Endothelial cell of umbilical vein (primary cell): ENCODE measurements around the gene N4BP2. TPM values are rescaled to one million over a fixed set of nuclear protein-coding genes. Genes with fewer than 3 reads are reported as not detected.

ENCODE experiments used
- BruUV-seq: library from RNA; stranded (reverse); fragments of 400-500 nt; replicated peaks from 2 replicates; lab custom pipeline; 2021; lab: Mats Ljungman, UMichigan
- CTCF ChIA-PET: fragments of 300-600, 350-600 bp; sonication (Branson Sonifier 250); formaldehyde crosslinking; loops from one replicate; lab custom pipeline; 2021; ENCODE audit warnings: antibody characterized with exemption, inconsistent platforms; lab: Charles Lee
- POLR2A ChIA-PET: fragments of 300-600, 350-600 bp; sonication (Branson Sonifier 250); formaldehyde crosslinking; loops from one replicate; lab custom pipeline; 2021; ENCODE audit warnings: antibody characterized with exemption, inconsistent platforms; lab: Charles Lee
- DNase-seq: peaks from one replicate; pipeline ENCODE4 v3.0.0-alpha.2; 2011; ENCODE audit warnings: low read depth, low spot score
- FAIRE-seq: peaks from 2 replicates; lab custom pipeline; 2011; peaks lifted over from hg19 to GRCh38; lab: Jason Lieb, UNC
- H2AFZ ChIP-seq: 2 replicates; pipeline ENCODE4 v1.6.0; 2012; ENCODE audit warnings: low read depth, low read length, control low read depth, inconsistent platforms
- H3K27ac ChIP-seq: 2 replicates; pipeline ENCODE4 v1.5.1; 2011; ENCODE audit warnings: low read depth, mild to moderate bottlenecking, control low read depth, low read length, moderate library complexity; ENCODE audit not compliant: insufficient read depth
- H3K27me3 ChIP-seq, 2 experiments: 2 replicates each; pipeline versions ENCODE4 v1.6.0 to v1.6.1; 2011; ENCODE audit warnings: low read length in 2 of 2, mixed read lengths in 1 of 2; ENCODE audit not compliant: control insufficient read depth in 2 of 2, insufficient read depth in 2 of 2
- H3K36me3 ChIP-seq, 2 experiments: 2 replicates in 1 of 2; 3 replicates in 1 of 2; pipeline ENCODE4 v1.5.1; 2011; ENCODE audit warnings: low read length in 2 of 2, mild to moderate bottlenecking in 1 of 2, moderate library complexity in 1 of 2; ENCODE audit not compliant: control insufficient read depth in 2 of 2, insufficient read depth in 2 of 2; ENCODE audit errors: extremely low read depth in 1 of 2
- H3K4me1 ChIP-seq: 3 replicates; pipeline ENCODE4 v1.5.1; 2011; ENCODE audit warnings: mild to moderate bottlenecking, low read length; ENCODE audit not compliant: control insufficient read depth, insufficient read depth; ENCODE audit errors: extremely low read depth
- H3K4me2 ChIP-seq: 2 replicates; pipeline ENCODE4 v1.6.1; 2011; ENCODE audit warnings: low read length, control low read depth, mixed read lengths; ENCODE audit not compliant: insufficient read depth
- H3K4me3 ChIP-seq, 3 experiments: fragments of 200-600 bp in 1 of 3; sonication (generic), shearing (Covaris generic) in 1 of 3; replicated peaks in 1 of 3; 2 replicates each; pipeline ENCODE4 v1.5.1; 2011 to 2016; ENCODE audit warnings: control low read depth in 3 of 3, low read length in 3 of 3, mild to moderate bottlenecking in 2 of 3, inconsistent platforms in 1 of 3, low read depth in 1 of 3, moderate library complexity in 1 of 3; ENCODE audit not compliant: insufficient read depth in 1 of 3
- H3K79me2 ChIP-seq: 2 replicates; pipeline ENCODE4 v1.6.0; 2012; ENCODE audit warnings: low read length, inconsistent platforms; ENCODE audit not compliant: control insufficient read depth, insufficient read depth
- H3K9ac ChIP-seq: replicated peaks from 2 replicates; pipeline ENCODE3; 2011; ENCODE audit warnings: low read length, control low read depth; ENCODE audit not compliant: insufficient read depth; ENCODE audit errors: extremely low read depth
- H3K9me1 ChIP-seq: replicated peaks from 3 replicates; pipeline ENCODE4 v1.6.0; 2011; ENCODE audit warnings: mild to moderate bottlenecking, low read length; ENCODE audit not compliant: control insufficient read depth, insufficient read depth; ENCODE audit errors: extremely low read depth
- H3K9me3 ChIP-seq: replicated peaks from 2 replicates; pipeline ENCODE4 v1.5.1; 2012; ENCODE audit warnings: low read length, inconsistent platforms; ENCODE audit not compliant: control insufficient read depth, insufficient read depth
- H4K20me1 ChIP-seq: replicated peaks from 2 replicates; pipeline ENCODE3; 2011; ENCODE audit warnings: mild to moderate bottlenecking, low read length; ENCODE audit not compliant: control insufficient read depth, insufficient read depth; ENCODE audit errors: extremely low read depth
- EZH2 ChIP-seq: IDR thresholded peaks from 2 replicates; pipeline ENCODE4 v1.6.1; 2012; ENCODE audit warnings: borderline replicate concordance, low read depth, mild to moderate bottlenecking, moderate library complexity, low read length, inconsistent platforms; ENCODE audit not compliant: severe bottlenecking
- FOS ChIP-seq: IDR thresholded peaks from 2 replicates; pipeline ENCODE4 v1.6.1; 2011; ENCODE audit warnings: mild to moderate bottlenecking, low read length, moderate library complexity, borderline replicate concordance; ENCODE audit not compliant: insufficient read depth
- GATA2 ChIP-seq: IDR thresholded peaks from 2 replicates; pipeline ENCODE4 v1.7.0; 2011; ENCODE audit warnings: low read depth, mild to moderate bottlenecking, moderate library complexity, mixed read lengths, low read length; ENCODE audit not compliant: insufficient read length, insufficient read depth
- JUN ChIP-seq: IDR thresholded peaks from 2 replicates; pipeline ENCODE4 v1.6.1; 2011; ENCODE audit warnings: borderline replicate concordance, low read depth; ENCODE audit not compliant: insufficient read length, insufficient read depth
- MYC ChIP-seq: IDR thresholded peaks from one replicate; pipeline ENCODE4 v1.6.1; 2011; ENCODE audit warnings: mild to moderate bottlenecking, low read depth, low read length
- POLR2A ChIP-seq: IDR thresholded peaks from 2 replicates; pipeline ENCODE4 v1.6.1; 2012; ENCODE audit warnings: low read depth, mild to moderate bottlenecking, control low read depth, low read length
- POLR2AphosphoS5 ChIP-seq: IDR thresholded peaks from 2 replicates; pipeline ENCODE4 v1.6.1; 2012; ENCODE audit warnings: low read depth, mild to moderate bottlenecking, control low read depth, low read length, moderate library complexity; ENCODE audit not compliant: insufficient read depth
- dilution Hi-C: fragments of 300-500 bp; cut with MboI; formaldehyde crosslinking; loops from one replicate; pipeline ENCODE4 v1.15.0; 2019; ENCODE audit warnings: low sequenced_read_pairs; ENCODE audit not compliant: extremely low pct_ligation_motif_present
- intact Hi-C: fragments of 100-400 bp; cut with micrococcal nuclease; formaldehyde crosslinking; loops from one replicate; pipeline ENCODE4 v1.10.0; 2022
- polyA plus RNA-seq, 4 experiments: library from polyadenylated mRNA; depleted of rRNA in 3 of 4; stranded (reverse) in 3 of 4; unstranded in 1 of 4; fragments of >200 nt; gene quantifications; 2 replicates each; pipeline versions ENCODE4 v1.2.1 to v1.2.3, GENCODE V29; 2011 to 2012; ENCODE audit warnings: missing spikeins in 1 of 4
- total RNA-seq: library from RNA; stranded (reverse); gene quantifications from 2 replicates; pipeline ENCODE4 v1.2.3, GENCODE V29; 2021
- TF ChIP-seq, protein P1 (sequence below), 2 donors: IDR thresholded peaks; 1 replicate in 1 of 2; 2 replicates in 1 of 2; pipeline ENCODE4 v1.5.1; 2011; ENCODE audit warnings: low read length in 2 of 2, mild to moderate bottlenecking in 2 of 2, moderate library complexity in 2 of 2, control low read depth in 1 of 2, inconsistent platforms in 1 of 2, low read depth in 1 of 2; ENCODE audit not compliant: insufficient read depth in 1 of 2; ENCODE audit errors: extremely low read depth in 1 of 2
- TF ChIP-seq, protein P2 (sequence below): IDR thresholded peaks from 2 replicates; pipeline ENCODE4 v1.6.1; 2011; ENCODE audit not compliant: insufficient read depth, insufficient read length

N4BP2 gene
- total and polyA plus RNA-seq, 2 donors (not counting 3 experiments of a cell fraction or from before 2014, with no cell fraction given) = 0.87 to 6.9 TPM

DNA sequence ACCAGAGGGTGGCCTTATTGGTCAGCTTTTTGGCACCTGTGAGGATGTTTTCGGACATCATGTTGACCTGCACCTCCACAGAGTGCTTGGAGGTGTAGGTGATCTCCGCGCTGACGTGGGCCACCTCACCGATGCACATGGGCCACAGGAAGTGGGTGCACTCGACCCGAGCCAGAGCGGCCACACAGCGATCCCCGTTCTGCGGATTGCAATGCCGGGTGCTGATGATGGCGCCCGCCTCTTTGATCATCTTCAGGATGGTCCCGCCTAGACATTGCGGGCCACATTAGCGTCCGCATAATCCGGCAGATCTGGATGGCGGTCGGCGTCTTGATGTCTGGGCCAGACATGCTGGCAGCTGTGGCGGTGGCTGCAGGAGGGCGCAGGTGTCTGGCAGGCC, 12.9 kb upstream of the N4BP2 start:
- dilution Hi-C loops = no loop called here
- no peak overlapping the region for H3K4me2 ChIP-seq
- H3K27ac ChIP-seq = no peak overlapping the region
- no peaks in the 10 kb centered on the region for H3K36me3 ChIP-seq
- DNase-seq (no peak), FAIRE-seq (no peak)
- no peaks in the 10 kb centered on the region for H4K20me1 ChIP-seq
- CTCF ChIA-PET = no interaction called here
- H3K4me1 ChIP-seq = peaks cover 7% of the 10 kb centered on the region
- no peaks in the 10 kb centered on the region for H3K9me1 ChIP-seq
- H3K9me3 ChIP-seq = no peaks in the 10 kb centered on the region
- no peak overlapping the region for H3K4me3 ChIP-seq
- no peak overlapping the region for H2AFZ ChIP-seq
- H3K9ac ChIP-seq = no peak overlapping the region
- intact Hi-C loops = no loop called here
- H3K79me2 ChIP-seq = no peaks in the 10 kb centered on the region
- no TSS peak for BruUV-seq
- POLR2A ChIA-PET = no interaction called here
- TF ChIP-seq GATA2 (no peak), FOS (no peak), POLR2A (no peak), POLR2AphosphoS5 (no peak), EZH2 (no peak), MYC (no peak), JUN (no peak)
- TF ChIP-seq, protein P1, sequence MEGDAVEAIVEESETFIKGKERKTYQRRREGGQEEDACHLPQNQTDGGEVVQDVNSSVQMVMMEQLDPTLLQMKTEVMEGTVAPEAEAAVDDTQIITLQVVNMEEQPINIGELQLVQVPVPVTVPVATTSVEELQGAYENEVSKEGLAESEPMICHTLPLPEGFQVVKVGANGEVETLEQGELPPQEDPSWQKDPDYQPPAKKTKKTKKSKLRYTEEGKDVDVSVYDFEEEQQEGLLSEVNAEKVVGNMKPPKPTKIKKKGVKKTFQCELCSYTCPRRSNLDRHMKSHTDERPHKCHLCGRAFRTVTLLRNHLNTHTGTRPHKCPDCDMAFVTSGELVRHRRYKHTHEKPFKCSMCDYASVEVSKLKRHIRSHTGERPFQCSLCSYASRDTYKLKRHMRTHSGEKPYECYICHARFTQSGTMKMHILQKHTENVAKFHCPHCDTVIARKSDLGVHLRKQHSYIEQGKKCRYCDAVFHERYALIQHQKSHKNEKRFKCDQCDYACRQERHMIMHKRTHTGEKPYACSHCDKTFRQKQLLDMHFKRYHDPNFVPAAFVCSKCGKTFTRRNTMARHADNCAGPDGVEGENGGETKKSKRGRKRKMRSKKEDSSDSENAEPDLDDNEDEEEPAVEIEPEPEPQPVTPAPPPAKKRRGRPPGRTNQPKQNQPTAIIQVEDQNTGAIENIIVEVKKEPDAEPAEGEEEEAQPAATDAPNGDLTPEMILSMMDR (IDR thresholded peaks at IDR 0.05; ENCODE audit: extremely low read depth in 1 of 2, insufficient read depth in 1 of 2, low read depth in 1 of 2, low read length in 2 of 2) = no peak
- TF ChIP-seq, protein P2, sequence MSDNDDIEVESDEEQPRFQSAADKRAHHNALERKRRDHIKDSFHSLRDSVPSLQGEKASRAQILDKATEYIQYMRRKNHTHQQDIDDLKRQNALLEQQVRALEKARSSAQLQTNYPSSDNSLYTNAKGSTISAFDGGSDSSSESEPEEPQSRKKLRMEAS = no peak
- H3K27me3 ChIP-seq = no peaks in the 10 kb centered on the region
